SK-N-MC (cell line): Measurements from ENCODE around the gene CT55.

ENCODE experiments used
- EZH2 ChIP-seq: fragments of 200-600 bp; sonication (generic); IDR thresholded peaks from one replicate; pipeline ENCODE4 v1.6.1; 2017; ENCODE audit warnings: antibody characterized with exemption
- POLR2AphosphoS5 ChIP-seq: IDR thresholded peaks from 2 replicates; pipeline ENCODE4 v1.6.1; 2012; ENCODE audit warnings: mild to moderate bottlenecking, low read depth, low read length, borderline replicate concordance

GRCh38 chrX:135170877-135171519 lies at the start of gene CT55:
- TF ChIP-seq POLR2AphosphoS5: no peak
- TF ChIP-seq EZH2: no peak
